HL-60 (cell line): ENCODE results near the gene STARD9.

Experiments
- DNase-seq, 2 experiments: peaks; one replicate each; pipeline ENCODE4 v3.0.0-alpha.2; 2010 to 2020; ENCODE audit warnings: low read depth in 1 of 2, low spot score in 1 of 2
- H3K27ac ChIP-seq: fragments of 250-450 bp; sonication (Bioruptor Pico); replicated peaks from 2 replicates; pipeline ENCODE4 v1.5.1; 2020; ENCODE audit warnings: mild to moderate bottlenecking, moderate library complexity
- H3K27me3 ChIP-seq: fragments of 250-450 bp; sonication (Bioruptor Pico); 2 replicates; pipeline ENCODE4 v1.5.1; 2021; ENCODE audit warnings: mild to moderate bottlenecking, moderate library complexity; ENCODE audit not compliant: insufficient read depth, poor library complexity, severe bottlenecking
- H3K4me3 ChIP-seq: replicated peaks from 2 replicates; pipeline ENCODE4 v1.5.1; 2011; ENCODE audit warnings: mild to moderate bottlenecking, control low read depth, low read length; ENCODE audit not compliant: insufficient read depth
- CTCF ChIP-seq: IDR thresholded peaks from one replicate; pipeline ENCODE4 v1.5.1; 2011; ENCODE audit warnings: low read length, control low read depth, inconsistent platforms; ENCODE audit not compliant: insufficient read depth
- GABPA ChIP-seq: IDR thresholded peaks from 2 replicates; pipeline ENCODE4 v1.6.1; 2012; ENCODE audit warnings: low read depth
- POLR2AphosphoS5 ChIP-seq: IDR thresholded peaks from 2 replicates; pipeline ENCODE4 v1.6.1; 2012; ENCODE audit warnings: low read depth
- REST ChIP-seq: IDR thresholded peaks from 2 replicates; pipeline ENCODE4 v1.6.1; 2012; ENCODE audit warnings: low read depth; ENCODE audit not compliant: insufficient replicate concordance
- SPI1 ChIP-seq: IDR thresholded peaks from 2 replicates; pipeline ENCODE4 v1.6.1; 2012; ENCODE audit warnings: low read depth, mild to moderate bottlenecking, borderline replicate concordance

The STARD9 gene

GRCh38 chr15:42735382-42736165, 160.2 kb downstream of the STARD9 start:
- Histone ChIP-seq H3K4me3 (peak overlapping the region; percentile 79), H3K27me3 (no peaks in the 10 kb centered on the region), H3K27ac (0 out of 2 replicates have a peak overlapping the region, but pooled peaks have one; percentile 23)
- no peak for TF ChIP-seq REST
- no peak for TF ChIP-seq CTCF
- no peak for TF ChIP-seq POLR2AphosphoS5
- TF ChIP-seq GABPA, result no peak
- TF ChIP-seq SPI1, result no peak
- no peak for DNase-seq

GRCh38 chr15:42736178-42736792, 160.9 kb downstream of the STARD9 start:
- TF ChIP-seq REST (no peak), POLR2AphosphoS5 (no peak), CTCF (no peak), GABPA (no peak), SPI1 (no peak)
- DNase-seq, result peak in 1 of 2 experiments; percentile 23
- H3K27me3 ChIP-seq, result no peaks in the 10 kb centered on the region
- H3K4me3 ChIP-seq, result peak overlapping the region; percentile 79
- H3K27ac ChIP-seq, result peak overlapping the region; percentile 86

- TF ChIP-seq SPI1 (no peak), REST (no peak), CTCF (no peak), POLR2AphosphoS5 (no peak; the same call in 1 of the 2 replicates), GABPA (no peak)
- H3K27ac ChIP-seq, result peak within 1 kb of the TSS; percentile 86
- DNase-seq, result peak; percentile 71 to 89
Observed at GRCh38 chr15:42736793-42737528, 161.6 kb downstream of the STARD9 start, which contains the start of gene CDAN1. Gene CDAN1 (minus strand): TSS chr15:42737128. CDS start chr15:42737102, 26 bp downstream.

More at GRCh38 chr15:42736793-42737528, 161.6 kb downstream of the STARD9 start, which contains the start of gene CDAN1:
- Histone ChIP-seq H3K27me3 (no peaks in the 10 kb centered on the region), H3K4me3 (peak within 1 kb of the TSS; percentile 79)
